Gastroesophageal sphincter (tissue), 4 donors: ENCODE results near the gene GRIA4. TPM values are rescaled to one million over a fixed set of nuclear protein-coding genes. Genes with fewer than 3 reads are reported as not detected.

Experiments
- ATAC-seq: fragments of 150-250 bp; one replicate; pipeline ENCODE4 v1.9.1; 2016; ENCODE audit warnings: mild to moderate bottlenecking, moderate library complexity
- H3K27ac ChIP-seq, 4 donors: fragments of 200-600 bp; sonication (generic) in 3 of 4; 1 replicate in 3 of 4; 2 replicates in 1 of 4; pipeline ENCODE4 v1.5.1; 2016 to 2019
- H3K27me3 ChIP-seq: fragments of 200-600 bp; sonication (generic); one replicate; pipeline ENCODE4 v1.5.1; 2019
- H3K36me3 ChIP-seq, 2 donors: fragments of 200-600 bp; sonication (generic); one replicate each; pipeline ENCODE4 v1.5.1; 2019; ENCODE audit warnings: control low read depth in 1 of 2
- H3K4me1 ChIP-seq, 3 donors: fragments of 200-600 bp; sonication (generic); 1 replicate in 2 of 3; 2 replicates in 1 of 3; pipeline ENCODE4 v1.5.1; 2016 to 2019; ENCODE audit warnings: control low read depth in 2 of 3
- H3K4me3 ChIP-seq, 2 donors: fragments of 200-600 bp; sonication (generic); one replicate each; pipeline ENCODE4 v1.5.1; 2019; ENCODE audit warnings: mild to moderate bottlenecking in 1 of 2, moderate library complexity in 1 of 2
- H3K9me3 ChIP-seq, 3 donors: fragments of 200-600 bp; sonication (generic); one replicate each; pipeline ENCODE4 v1.5.1; 2017 to 2019; ENCODE audit warnings: control low read depth in 2 of 3
- CTCF ChIP-seq, 4 experiments: fragments of 200-600 bp in 2 of 4; fragments of 450-650 bp in 2 of 4; sonication (generic) in 1 of 4; IDR thresholded peaks; one replicate each; pipeline ENCODE4 v1.5.1; 2017 to 2019; ENCODE audit warnings: antibody characterized with exemption in 4 of 4, mild to moderate bottlenecking in 2 of 4, moderate library complexity in 2 of 4
- EP300 ChIP-seq: sonication (generic); formaldehyde crosslinking; IDR thresholded peaks from one replicate; pipeline ENCODE4 v1.6.1; 2017; ENCODE audit warnings: antibody characterized with exemption, mild to moderate bottlenecking
- POLR2A ChIP-seq, 2 donors: fragments of 450-650 bp; IDR thresholded peaks; one replicate each; pipeline ENCODE4 v1.6.1; 2017; ENCODE audit warnings: antibody characterized with exemption in 2 of 2, mild to moderate bottlenecking in 2 of 2, moderate library complexity in 1 of 2
- POLR2AphosphoS5 ChIP-seq: sonication (generic); formaldehyde crosslinking; IDR thresholded peaks from one replicate; pipeline ENCODE4 v1.6.1; 2017; ENCODE audit warnings: antibody characterized with exemption
- WGBS, 2 donors: methylation state at CpG; one replicate each; pipeline ENCODE4 v1.1.5; 2018; ENCODE audit warnings: low coverage in 1 of 2; 5-methylcytosine and 5-hydroxymethylcytosine counted together
- total RNA-seq, 4 donors: library from RNA; depleted of rRNA; stranded (reverse); fragments of >200 nt; gene quantifications; one replicate each; pipeline ENCODE4 v1.1.0, GENCODE V29; 2016

Gene GRIA4
- total RNA-seq, 4 donors from 2014 or later, result 0.47 to 1.2 TPM; not detected in 2

GRCh38 chr11:105603156-105603555 is 6.7 kb upstream of the GRIA4 start:
- no peak for TF ChIP-seq EP300
- no peak for TF ChIP-seq CTCF (IDR thresholded peaks at IDR 0.05)
- Histone ChIP-seq H3K4me1 (no peaks in the 10 kb centered on the region), H3K27ac (no peak overlapping the region), H3K4me3 (no peak overlapping the region), H3K27me3 (peaks cover 7% of the 10 kb centered on the region), H3K36me3 (no peaks in the 10 kb centered on the region), H3K9me3 (no peaks in the 10 kb centered on the region)
- ATAC-seq, result no peak

GRCh38 chr11:105609341-105609781 is 512 bp upstream of the GRIA4 start:
- Histone ChIP-seq H3K36me3 (no peaks in the 10 kb centered on the region), H3K27me3 (peaks cover 48% of the 10 kb centered on the region), H3K4me1 (peaks cover 0 to 24% (median 14%) of the 10 kb centered on the region in 3 donors), H3K9me3 (no peaks in the 10 kb centered on the region), H3K27ac (no peak overlapping the region), H3K4me3 (no peak overlapping the region)
- no peak for TF ChIP-seq CTCF (IDR thresholded peaks at IDR 0.05)
- no peak for TF ChIP-seq EP300
- no peak for TF ChIP-seq POLR2A (IDR thresholded peaks at IDR 0.05)
- no peak for TF ChIP-seq POLR2AphosphoS5
- no peak for ATAC-seq
- WGBS, 2 donors, result 23 to 29% methylated on average over 6 to 7 of the region's 7 CpGs

- peaks cover 0 to 24% (median 14%) of the 10 kb centered on the region in 3 donors for H3K4me1 ChIP-seq
- no peaks in the 10 kb centered on the region for H3K36me3 ChIP-seq
- ATAC-seq, result no peak
- H3K4me3 ChIP-seq, result peak overlapping the region in 1 of 2 donors; percentile 49
- no peaks in the 10 kb centered on the region for H3K9me3 ChIP-seq
- WGBS, 2 donors, result 8 to 11% methylated on average over 14 to 15 of the region's 21 CpGs
- TF ChIP-seq EP300 (no peak), POLR2AphosphoS5 (no peak), CTCF (IDR thresholded peaks at IDR 0.05) (no peak), POLR2A (IDR thresholded peaks at IDR 0.05) (no peak)
- H3K27ac ChIP-seq, result no peak overlapping the region
- peaks cover 48% of the 10 kb centered on the region for H3K27me3 ChIP-seq
Measured at GRCh38 chr11:105610871-105611571, 1.1 kb downstream of the GRIA4 start.

GRCh38 chr11:105611572-105612441 is 1.9 kb downstream of the GRIA4 start:
- no peak for TF ChIP-seq EP300
- no peak for TF ChIP-seq POLR2AphosphoS5
- no peak for TF ChIP-seq CTCF (IDR thresholded peaks at IDR 0.05)
- no peak for TF ChIP-seq POLR2A (IDR thresholded peaks at IDR 0.05)
- ATAC-seq, result no peak
- Histone ChIP-seq H3K27me3 (peaks cover 48% of the 10 kb centered on the region), H3K4me3 (peak overlapping the region in 1 of 2 donors; percentile 49), H3K4me1 (peaks cover 0 to 24% (median 14%) of the 10 kb centered on the region in 3 donors), H3K36me3 (no peaks in the 10 kb centered on the region), H3K27ac (no peak overlapping the region), H3K9me3 (no peaks in the 10 kb centered on the region)
- WGBS, 2 donors, result 35 to 45% methylated on average over 11 to 12 of the region's 12 CpGs
